Lung microvascular endothelial cell (primary cell): Measurements from ENCODE around the gene AP5M1. TPM values are rescaled to one million over a fixed set of nuclear protein-coding genes. Genes with fewer than 3 reads are reported as not detected.
"Not testable (repeated sequence)": the region's sequence is repeated elsewhere in the genome, so short reads cannot be mapped to it uniquely, and the experiment has no call there.

ENCODE experiments used
- DNase-seq, 2 donors: peaks; one replicate each; pipeline versions ENCODE4 v3.0.0 to v3.0.0-alpha.2; 2010; ENCODE audit warnings: low read depth in 2 of 2
- total RNA-seq: library from RNA; depleted of rRNA; stranded (reverse); fragments of >200 nt; gene quantifications from 2 replicates; pipeline ENCODE4 v1.2.1, GENCODE V29; 2014

AP5M1 gene
- 8.1 and 10.9 TPM in 2 replicates for total RNA-seq

DNA sequence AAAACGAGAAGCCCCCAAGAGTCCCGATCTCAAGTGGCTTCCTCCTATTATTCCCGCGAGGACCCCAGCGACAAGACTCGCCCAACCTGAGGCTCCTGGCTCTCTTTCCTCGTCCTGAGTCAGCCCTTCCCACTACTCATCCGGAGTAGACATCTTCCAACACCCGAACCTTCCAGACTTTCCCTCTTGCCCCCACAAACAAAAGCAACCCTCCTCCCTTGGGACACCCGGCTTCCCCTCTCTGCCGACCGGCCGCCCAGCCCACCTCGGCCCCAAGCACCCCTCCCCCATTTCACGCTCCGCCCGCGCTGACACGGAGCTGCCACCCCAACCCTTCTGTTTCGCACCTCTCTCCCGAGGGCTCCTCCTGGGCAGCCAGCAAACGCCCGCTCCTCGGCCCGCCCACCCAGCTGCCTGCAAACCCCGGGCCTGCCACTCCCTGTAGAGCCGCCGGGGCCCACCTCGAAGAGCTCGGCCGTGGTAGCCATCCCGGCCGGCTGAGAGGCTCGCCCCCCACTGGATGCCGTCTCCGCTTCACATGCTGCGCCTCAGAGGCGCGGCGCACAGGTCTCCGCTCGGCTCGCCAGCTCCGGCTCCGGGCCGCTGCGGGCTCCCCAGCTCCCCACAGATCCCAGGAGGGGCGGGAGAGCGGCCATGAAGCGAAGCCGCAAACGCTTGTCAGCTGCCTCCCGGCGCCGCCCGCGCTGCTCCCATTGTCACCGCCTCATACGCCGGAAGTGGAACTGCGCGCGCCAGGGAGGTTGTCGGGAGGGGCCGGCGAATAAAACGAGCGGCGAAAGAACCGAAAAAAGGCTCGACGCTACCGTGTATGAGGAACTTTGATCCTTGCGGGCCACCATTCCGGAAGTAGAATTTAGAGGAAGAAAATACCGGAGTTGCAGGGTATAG is at the start of gene AP5M1, which contains the start of gene EXOC5:
TSS of gene AP5M1 (plus strand) at position 811 of the 909 bp plus-strand sequence. CDS start 344 bp downstream, outside the sequence.
TSS of gene EXOC5 (minus strand) at position 745 of the 909 bp plus-strand sequence. CDS start at position 488, 257 bp downstream.
- peak; percentile 92 to 94 for DNase-seq

DNA sequence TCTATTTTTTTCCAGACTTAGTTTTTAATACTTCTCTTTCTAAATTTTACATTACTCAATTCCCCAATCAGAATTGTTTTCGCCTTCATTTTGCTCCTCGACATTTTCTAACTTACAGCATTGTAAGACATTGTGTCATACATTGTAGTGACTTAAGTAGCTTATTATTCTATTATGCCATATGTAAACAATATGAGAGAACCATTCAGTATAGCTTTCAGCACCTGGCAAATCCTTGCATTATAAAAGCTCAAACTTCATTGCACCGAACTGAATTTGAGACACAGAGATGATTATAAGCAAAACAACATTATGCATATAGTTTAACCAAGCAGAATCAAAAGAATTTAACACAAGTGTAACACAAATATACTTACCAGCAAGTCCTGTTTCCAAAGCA is 46.8 kb upstream of the AP5M1 start:
- no peak for DNase-seq

DNA sequence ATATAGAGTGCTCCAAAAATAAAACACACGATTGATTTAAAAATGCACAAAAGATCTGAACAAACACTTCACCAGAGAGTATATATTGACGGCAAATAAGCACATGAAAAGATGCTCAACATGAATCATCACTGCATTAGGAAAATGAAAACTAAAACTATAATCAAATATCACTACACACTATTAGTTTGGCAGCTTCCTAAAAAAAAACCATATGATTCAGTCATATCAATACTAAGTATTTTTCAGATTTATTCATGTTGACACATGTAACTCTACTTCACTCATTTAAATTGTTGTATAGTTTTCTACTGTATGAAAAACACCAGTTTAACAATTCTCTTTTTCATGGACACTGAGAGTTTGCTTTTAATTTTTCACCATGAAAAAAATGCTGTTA is 41.7 kb upstream of the AP5M1 start:
- DNase-seq, result no peak

- not testable (repeated sequence) for DNase-seq
Observed at GRCh38 chr14:57228320-57228719, 40.5 kb upstream of the AP5M1 start.

GRCh38 chr14:57232006-57232405 is 36.8 kb upstream of the AP5M1 start:
- DNase-seq, result no peak

DNA sequence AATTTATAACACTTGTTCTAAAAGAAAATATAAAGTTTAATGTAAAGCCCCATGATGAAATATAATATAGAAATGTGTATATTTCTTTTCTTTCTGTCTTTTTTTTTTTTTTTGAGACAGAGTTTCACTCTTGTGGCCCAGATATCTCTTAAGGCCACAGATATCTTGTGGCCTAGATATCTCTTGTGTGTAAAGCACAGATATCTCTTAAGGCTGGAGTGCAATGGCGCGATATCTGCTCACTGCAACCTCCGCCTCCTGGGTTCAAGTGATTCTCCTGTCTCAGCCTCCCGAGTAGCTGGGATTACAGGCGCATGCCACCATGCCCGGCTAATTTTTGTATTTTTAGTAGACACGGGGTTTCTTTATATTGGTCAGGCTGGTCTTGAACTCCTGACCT is 28.7 kb upstream of the AP5M1 start:
- not testable (repeated sequence) for DNase-seq

DNA sequence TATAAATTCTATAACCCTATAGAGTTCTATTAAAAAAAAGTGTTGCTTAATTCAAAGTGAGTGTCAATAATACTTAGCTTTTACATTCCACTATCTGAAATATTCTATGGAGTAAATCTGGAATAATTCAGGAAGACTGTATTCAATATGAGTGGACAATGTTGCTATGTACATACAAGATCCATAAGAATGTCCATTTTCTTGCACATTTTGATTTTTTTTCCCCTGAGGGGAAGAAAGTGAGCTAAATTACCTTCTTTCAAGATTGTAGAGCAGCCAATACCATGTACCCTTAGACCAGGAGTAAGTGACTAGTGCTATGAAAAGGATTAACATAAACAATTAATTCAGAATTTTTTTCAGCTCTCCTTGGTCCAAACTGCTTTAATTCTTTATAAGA is 25.5 kb upstream of the AP5M1 start:
- no peak for DNase-seq

DNA sequence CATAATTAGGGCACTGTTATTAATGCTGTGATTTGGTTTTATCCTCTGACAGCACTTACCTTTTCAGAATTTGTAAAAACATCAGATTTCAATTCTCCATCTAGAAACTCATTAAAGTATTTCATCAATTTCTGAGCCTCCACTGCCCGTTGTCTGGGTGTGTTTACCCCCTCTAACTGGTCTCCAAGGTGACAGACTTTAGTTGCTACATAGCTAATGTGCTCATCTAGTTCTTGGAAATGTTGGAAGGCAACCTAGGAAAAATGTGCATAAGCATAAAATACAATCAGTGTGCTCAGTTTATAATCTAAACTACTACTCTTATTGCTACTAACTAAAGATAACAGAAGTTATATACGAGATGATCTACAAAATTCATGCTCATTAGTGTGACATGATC is 24.7 kb upstream of the AP5M1 start:
- DNase-seq, result peak in 1 of 2 donors; percentile 5

- DNase-seq, result no peak
Observed at GRCh38 chr14:57245941-57246340, 22.8 kb upstream of the AP5M1 start.

DNA sequence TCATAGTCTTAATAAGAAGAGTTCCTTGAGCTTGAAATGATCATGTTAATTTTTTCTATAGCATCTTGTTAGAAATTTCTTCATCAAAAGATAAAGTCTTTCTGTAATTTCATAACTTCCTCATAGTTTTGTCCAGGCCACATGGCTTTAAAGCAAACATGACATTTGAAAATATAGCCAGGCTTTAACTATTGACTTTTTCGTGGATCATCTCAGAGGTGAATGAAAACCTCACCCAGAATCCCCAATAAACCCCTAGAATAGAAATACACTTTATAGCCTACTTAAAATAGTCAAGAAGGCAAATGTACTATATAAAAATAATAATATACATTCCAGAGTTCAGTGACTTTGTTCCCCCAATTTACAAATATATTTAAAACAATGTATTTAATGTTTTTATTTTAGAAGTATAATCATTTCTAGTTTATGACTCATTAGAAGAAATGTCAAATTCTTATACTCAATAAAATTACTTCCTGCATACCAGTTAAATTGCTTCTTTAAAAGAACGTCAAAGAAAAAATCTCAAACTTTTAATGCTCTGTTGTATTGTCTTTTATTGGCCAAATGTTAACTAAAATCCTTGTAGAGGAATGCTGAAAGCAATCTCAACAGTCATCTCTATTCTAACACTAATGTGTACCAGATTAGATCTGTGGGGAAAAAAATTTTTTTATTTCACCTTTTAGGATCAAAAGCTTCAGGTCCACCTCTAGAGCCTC is 21.7 kb upstream of the AP5M1 start:
- DNase-seq, result no peak

DNA sequence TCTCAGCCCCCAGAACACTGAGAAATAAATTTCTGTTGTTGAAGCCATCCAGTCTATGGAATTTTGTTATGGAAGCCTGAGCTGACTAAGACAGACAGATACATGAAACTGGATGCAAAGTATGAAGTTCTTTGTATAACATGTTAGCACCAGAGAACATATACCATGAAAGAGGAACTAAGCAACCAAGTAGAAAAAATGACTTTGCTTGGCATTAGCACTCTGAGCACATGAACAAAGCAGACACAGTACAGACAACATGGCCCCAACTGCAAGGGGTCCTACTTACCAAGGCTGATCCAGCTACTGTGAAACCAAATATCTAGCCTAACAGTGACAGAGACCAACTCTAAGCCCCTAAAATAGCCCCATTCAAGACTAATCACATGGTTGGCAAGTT is 13.9 kb upstream of the AP5M1 start:
- no peak for DNase-seq

- DNase-seq, result not testable (repeated sequence)
Observed at GRCh38 chr14:57258221-57258620, 10.6 kb upstream of the AP5M1 start.

DNA sequence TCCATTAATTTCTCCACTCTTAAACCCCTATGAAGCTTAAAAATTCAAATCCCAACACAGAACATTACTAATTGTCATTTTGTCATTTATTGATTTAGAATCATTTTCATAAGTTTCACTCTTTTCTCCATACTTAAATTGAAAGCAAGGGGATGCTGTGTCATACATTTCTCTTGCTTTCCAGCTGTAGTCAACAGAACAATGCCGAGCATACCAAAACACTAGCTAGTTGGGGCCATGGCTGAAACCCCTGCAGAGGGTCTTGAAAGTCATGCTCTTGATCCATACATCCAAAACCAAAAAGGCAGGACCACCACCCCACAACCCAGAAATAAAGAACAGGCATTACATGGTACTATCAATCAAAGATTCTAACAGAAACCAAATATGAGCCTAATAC is 9.1 kb upstream of the AP5M1 start:
- no peak for DNase-seq

- no peak for DNase-seq
Observed at GRCh38 chr14:57261604-57262003, 7.2 kb upstream of the AP5M1 start.

DNA sequence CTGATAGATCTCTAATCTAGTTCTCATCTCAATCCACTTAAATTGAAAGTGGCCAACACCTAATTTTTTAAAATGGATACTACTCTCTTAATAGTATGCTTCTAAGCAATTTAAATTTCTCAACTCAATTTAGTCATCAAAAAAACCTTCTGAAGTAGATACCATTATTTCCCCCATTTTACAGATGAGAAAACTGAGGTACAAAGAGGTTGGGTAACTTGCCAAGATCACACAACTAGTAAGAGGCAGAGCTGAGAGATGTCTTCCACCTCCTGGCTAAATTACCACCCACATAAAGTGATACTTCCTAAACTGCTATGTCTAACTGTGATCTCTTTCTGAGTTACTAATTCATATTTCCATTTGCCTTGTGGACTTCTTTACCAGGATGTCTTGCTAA is 6.7 kb upstream of the AP5M1 start:
- no peak for DNase-seq

GRCh38 chr14:57266065-57266464 is 2.7 kb upstream of the AP5M1 start:
- DNase-seq, result peak; percentile 25 to 87

DNA sequence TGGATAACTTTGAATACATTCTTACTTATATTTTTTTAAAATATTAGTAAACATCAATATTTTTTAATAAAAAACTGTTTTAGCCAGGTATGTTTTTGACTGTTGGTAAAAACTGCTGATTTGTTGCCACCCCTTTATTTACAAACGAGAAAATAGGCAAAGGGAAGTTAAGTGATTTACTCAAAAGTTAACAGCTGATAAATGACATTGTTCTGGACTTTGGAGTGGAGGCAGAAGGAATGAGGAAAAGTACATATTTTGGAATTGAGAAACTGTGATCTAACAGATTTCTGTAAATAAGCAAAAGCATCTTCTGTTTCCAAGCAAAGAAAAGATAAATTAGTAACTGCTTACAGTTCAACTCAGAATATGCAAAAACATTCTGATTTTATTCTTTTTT is 4.5 kb downstream of the AP5M1 start:
- DNase-seq, result no peak

- DNase-seq, result no peak
Observed at GRCh38 chr14:57274551-57274950, 5.8 kb downstream of the AP5M1 start.

GRCh38 chr14:57275023-57275664 is 6.4 kb downstream of the AP5M1 start:
- no peak for DNase-seq

GRCh38 chr14:57277062-57277461 is 8.3 kb downstream of the AP5M1 start:
- DNase-seq, result no peak

DNA sequence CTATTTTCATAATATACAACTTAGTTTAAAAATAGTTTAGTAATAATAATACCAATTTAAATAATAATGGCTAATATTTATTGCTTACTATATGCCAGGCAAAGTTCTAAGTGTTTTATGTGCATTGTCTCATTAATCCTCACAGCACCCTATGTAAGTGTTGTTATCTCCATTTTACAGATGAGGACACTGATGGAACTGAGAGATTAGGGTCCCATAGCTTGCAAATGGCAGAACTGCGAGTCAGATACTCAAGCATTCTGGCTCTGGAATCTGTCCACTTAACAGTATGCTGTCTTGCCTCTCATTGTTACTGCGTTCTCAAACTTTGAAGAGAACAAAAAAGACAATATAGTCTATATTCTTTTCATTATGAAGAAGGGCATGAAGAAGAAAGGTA is 19.0 kb downstream of the AP5M1 start:
- DNase-seq, result no peak

- DNase-seq, result no peak
Observed at GRCh38 chr14:57290751-57291150, 22.0 kb downstream of the AP5M1 start.
